Endothelial cell (in vitro differentiated cells): ENCODE measurements around the gene ADGRF5. TPM values are rescaled to one million over a fixed set of nuclear protein-coding genes. Genes with fewer than 3 reads are reported as not detected.

Source experiments
- DNase-seq: peaks from one replicate; pipeline ENCODE4 v3.0.0; 2021; ENCODE audit warnings: low spot score
- H3K27ac Mint-ChIP-seq: one replicate; pipeline ENCODE4 v1.8.0; 2021; ENCODE audit warnings: mixed read lengths, inconsistent platforms; ENCODE audit not compliant: unreplicated experiment
- H3K27me3 Mint-ChIP-seq: one replicate; pipeline ENCODE4 v1.8.0; 2021; ENCODE audit warnings: mild to moderate bottlenecking, moderate library complexity, mixed read lengths, inconsistent platforms; ENCODE audit not compliant: unreplicated experiment
- H3K36me3 Mint-ChIP-seq: one replicate; pipeline ENCODE4 v1.8.0; 2021; ENCODE audit warnings: mild to moderate bottlenecking, low read depth, mixed read lengths, inconsistent platforms; ENCODE audit not compliant: unreplicated experiment
- H3K4me1 Mint-ChIP-seq: one replicate; pipeline ENCODE4 v1.8.0; 2021; ENCODE audit warnings: mild to moderate bottlenecking, mixed read lengths, inconsistent platforms; ENCODE audit not compliant: unreplicated experiment
- H3K4me3 Mint-ChIP-seq: one replicate; pipeline ENCODE4 v1.8.0; 2021; ENCODE audit warnings: mild to moderate bottlenecking, mixed read lengths, inconsistent platforms; ENCODE audit not compliant: unreplicated experiment
- H3K9me3 Mint-ChIP-seq: one replicate; pipeline ENCODE4 v1.8.0; 2021; ENCODE audit warnings: mixed read lengths, inconsistent platforms; ENCODE audit not compliant: unreplicated experiment
- CTCF ChIP-seq: fragments of 200-600 bp; sonication (generic); IDR thresholded peaks from one replicate; pipeline ENCODE4 v1.5.0; 2021; ENCODE audit warnings: antibody characterized with exemption; ENCODE audit not compliant: unreplicated experiment
- total RNA-seq: library from RNA; stranded (reverse); fragmentation: NEBNext Ultra II Directional; extraction: Animal tissue kit (Norgen Biotek cat#: 25700); gene quantifications from one replicate; pipeline ENCODE4 v1.2.1, GENCODE V29; 2021; ENCODE audit not compliant: unreplicated experiment

Gene ADGRF5
- total RNA-seq, 1 donor from 2014 or later = 250 TPM

GRCh38 chr6:46876126-46876525 lies 45.6 kb downstream of the ADGRF5 start:
- Mint-ChIP-seq H3K36me3 (peaks cover 43% of the 10 kb centered on the region), H3K9me3 (no peaks in the 10 kb centered on the region), H3K27ac (peak overlapping the region; percentile 92), H3K27me3 (peaks cover 14% of the 10 kb centered on the region), H3K4me1 (peaks cover 28% of the 10 kb centered on the region), H3K4me3 (peak overlapping the region; percentile 37)
- TF ChIP-seq CTCF = no peak
- DNase-seq = peak; percentile 66

- no peak for DNase-seq
- no peak for TF ChIP-seq CTCF
- Mint-ChIP-seq H3K36me3 (peaks cover 56% of the 10 kb centered on the region), H3K27ac (no peak overlapping the region), H3K9me3 (no peaks in the 10 kb centered on the region), H3K4me1 (peaks cover 9% of the 10 kb centered on the region), H3K4me3 (no peak overlapping the region), H3K27me3 (peaks cover 9% of the 10 kb centered on the region)
Observed at GRCh38 chr6:46867411-46867810, 54.3 kb downstream of the ADGRF5 start.

GRCh38 chr6:46865221-46865620 lies 56.5 kb downstream of the ADGRF5 start:
- TF ChIP-seq CTCF = no peak
- Mint-ChIP-seq H3K4me3 (peak overlapping the region; percentile 12), H3K36me3 (peaks cover 78% of the 10 kb centered on the region), H3K27ac (no peak overlapping the region), H3K27me3 (peaks cover 8% of the 10 kb centered on the region), H3K9me3 (no peaks in the 10 kb centered on the region), H3K4me1 (peaks cover 9% of the 10 kb centered on the region)
- DNase-seq = no peak

- peak overlapping the region; percentile 69 for H3K27ac Mint-ChIP-seq
- no peak for DNase-seq
- no peak for TF ChIP-seq CTCF
- H3K4me3 Mint-ChIP-seq = peak overlapping the region; percentile 45
- H3K36me3 Mint-ChIP-seq = peaks cover 81% of the 10 kb centered on the region
- H3K27me3 Mint-ChIP-seq = peaks cover 8% of the 10 kb centered on the region
- H3K4me1 Mint-ChIP-seq = peaks cover 6% of the 10 kb centered on the region
- no peaks in the 10 kb centered on the region for H3K9me3 Mint-ChIP-seq
Observed at GRCh38 chr6:46863791-46864190, 57.9 kb downstream of the ADGRF5 start.

GRCh38 chr6:46862381-46862780 lies 59.4 kb downstream of the ADGRF5 start:
- Mint-ChIP-seq H3K4me1 (peaks cover 17% of the 10 kb centered on the region), H3K9me3 (no peaks in the 10 kb centered on the region), H3K4me3 (no peak overlapping the region), H3K27ac (no peak overlapping the region), H3K36me3 (peaks cover 83% of the 10 kb centered on the region), H3K27me3 (peaks cover 8% of the 10 kb centered on the region)
- no peak for DNase-seq
- TF ChIP-seq CTCF = no peak
